Measurements from ENCODE around the gene SDK2.

- TF ChIP-seq FOXK2 (IDR thresholded peaks at IDR 0.05) (no peak), TARDBP (IDR thresholded peaks at IDR 0.05) (no peak), ELF4 (IDR thresholded peaks at IDR 0.05) (no peak), SP1 (IDR thresholded peaks at IDR 0.05) (no peak), PKNOX1 (IDR thresholded peaks at IDR 0.05) (no peak)
Observed at GRCh38 chr17:73491648-73492047, 152.6 kb downstream of the SDK2 start.
